Activated naive CD8-positive, alpha-beta T cell treated with anti-CD3 and anti-CD28 coated beads, Interleukin-2, amount 50 U/mL, for 16 hours (primary cell): ENCODE measurements around the gene KRTAP5-2.
"Not testable (repeated sequence)": the region's sequence is repeated elsewhere in the genome, so short reads cannot be mapped to it uniquely, and the experiment has no call there.

Experiments used
- DNase-seq: peaks from one replicate; pipeline ENCODE4 v3.0.0-alpha.2; 2020; ENCODE audit warnings: low read depth, low spot score

The KRTAP5-2 gene

GRCh38 chr11:1589996-1590395, 8.1 kb downstream of the KRTAP5-2 start:
- DNase-seq: no peak

DNA sequence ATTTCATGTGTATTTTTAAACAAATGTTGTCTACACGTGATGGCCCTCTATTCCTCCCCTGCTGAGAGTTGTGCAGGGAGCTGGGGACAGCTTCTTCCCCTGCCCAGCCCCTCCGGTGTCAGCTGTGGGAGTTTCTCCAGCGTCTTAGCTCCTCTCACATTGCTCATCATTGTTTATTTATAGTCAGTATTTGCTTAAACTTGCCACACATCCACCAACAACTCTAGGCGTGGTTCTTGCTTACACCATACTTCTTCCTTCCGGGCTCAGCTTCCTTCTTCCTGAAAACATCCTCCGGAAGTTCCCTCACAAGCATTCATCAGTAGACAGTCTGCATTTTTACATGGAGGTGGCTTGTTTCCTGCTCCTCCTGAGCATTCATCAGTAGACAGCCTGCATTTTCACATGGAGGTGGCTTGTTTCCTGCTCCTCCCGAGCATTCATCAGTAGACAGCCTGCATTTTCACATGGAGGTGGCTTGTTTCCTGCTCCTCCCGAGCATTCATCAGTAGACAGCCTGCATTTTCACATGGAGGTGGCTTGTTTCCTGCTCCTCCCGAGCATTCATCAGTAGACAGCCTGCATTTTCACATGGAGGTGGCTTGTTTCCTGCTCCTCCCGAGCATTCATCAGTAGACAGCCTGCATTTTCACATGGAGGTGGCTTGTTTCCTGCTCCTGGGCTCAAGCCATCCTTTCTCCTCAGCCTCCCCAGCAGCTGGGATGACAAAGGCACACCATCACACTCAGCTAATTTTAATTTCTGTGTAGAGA, 8.7 kb downstream of the KRTAP5-2 start:
- DNase-seq: not testable (repeated sequence)

DNA sequence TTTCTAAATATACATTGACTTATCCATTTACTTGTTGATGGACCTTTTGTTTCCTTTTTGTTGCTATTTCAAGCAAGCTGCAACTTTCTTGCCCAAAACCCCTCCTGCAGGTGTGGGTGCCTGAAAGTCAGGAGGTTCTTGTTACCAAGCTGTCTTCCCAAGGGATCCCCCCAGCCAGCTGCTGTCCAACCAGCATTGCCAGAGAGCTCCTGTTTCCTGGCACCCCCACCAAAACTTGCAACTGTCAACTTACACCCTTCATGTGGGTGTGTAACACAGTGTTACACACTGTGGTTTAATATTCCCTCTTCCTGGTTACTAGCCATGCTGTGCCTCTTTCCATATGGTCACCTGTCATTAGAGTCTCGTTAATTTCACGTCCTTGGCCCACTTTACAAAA, 11.4 kb downstream of the KRTAP5-2 start:
- no peak for DNase-seq

- not testable (repeated sequence) for DNase-seq
These were observed 13.3 kb downstream of the KRTAP5-2 start, which contains the start of gene KRTAP5-1 for GRCh38 chr11:1584661-1585370. Gene KRTAP5-1, minus strand, starts transcription at chr11:1585283. Its CDS starts 34 bp downstream, at chr11:1585249.

DNA sequence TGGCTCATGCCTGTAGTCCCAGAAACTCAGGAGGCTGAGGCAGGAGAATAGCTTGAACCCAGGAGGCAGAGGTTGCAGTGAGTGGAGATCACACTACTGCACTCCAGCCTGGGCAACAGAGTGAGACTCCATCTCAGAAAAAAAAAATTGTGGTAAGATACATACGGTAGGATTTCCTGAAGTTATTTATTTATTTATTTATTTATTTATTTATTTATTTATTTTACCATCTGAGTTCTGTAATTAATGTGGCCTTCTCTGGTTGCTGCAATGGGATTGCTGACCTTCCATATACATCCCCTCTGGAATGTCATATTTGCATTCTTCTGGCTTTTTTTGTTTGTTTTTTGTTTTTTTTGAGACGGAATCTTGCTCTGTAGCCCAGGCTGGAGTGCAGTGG, 15.2 kb downstream of the KRTAP5-2 start:
- DNase-seq: not testable (repeated sequence)

DNA sequence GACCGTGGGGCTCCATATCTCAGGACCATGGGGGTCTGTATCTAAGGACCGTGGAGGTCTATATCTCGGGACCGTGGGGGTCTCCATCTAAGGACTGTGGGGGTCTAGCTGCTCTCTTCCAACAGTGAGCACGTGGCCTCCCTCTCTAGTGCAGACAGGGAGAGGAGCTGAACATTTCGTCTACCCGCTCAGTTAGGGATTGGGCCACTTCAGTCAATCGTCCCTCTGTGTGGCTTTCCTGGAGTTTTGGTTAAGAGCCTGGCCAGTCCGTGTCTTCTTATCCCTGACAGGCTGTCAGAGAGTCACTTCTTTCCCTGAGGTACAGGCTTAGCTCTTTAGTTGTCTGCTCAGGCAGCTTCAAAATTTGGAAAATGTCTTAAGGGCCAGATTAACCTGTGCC, 16.1 kb downstream of the KRTAP5-2 start:
- no peak for DNase-seq

GRCh38 chr11:1576825-1577224, 21.3 kb downstream of the KRTAP5-2 start:
- no peak for DNase-seq

- not testable (repeated sequence) for DNase-seq
These were observed 22.3 kb downstream of the KRTAP5-2 start for GRCh38 chr11:1575756-1576155.

DNA sequence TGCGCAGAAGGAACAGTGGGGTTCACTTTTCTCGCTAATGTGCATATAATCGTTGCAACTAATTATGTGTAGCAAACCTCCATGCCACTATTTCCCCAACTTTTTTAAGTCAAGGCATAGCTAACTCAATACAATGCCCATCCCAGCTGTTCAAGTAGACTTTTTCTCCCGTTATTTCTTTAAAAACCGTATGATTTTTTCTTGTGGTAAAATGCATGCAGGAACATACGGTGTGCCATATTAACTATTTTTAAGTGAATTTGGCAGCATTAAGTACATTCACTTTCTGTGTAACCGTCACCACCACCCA, 23.2 kb downstream of the KRTAP5-2 start:
- DNase-seq: no peak

- no peak for DNase-seq
These were observed 23.7 kb downstream of the KRTAP5-2 start for GRCh38 chr11:1574238-1574932.

DNA sequence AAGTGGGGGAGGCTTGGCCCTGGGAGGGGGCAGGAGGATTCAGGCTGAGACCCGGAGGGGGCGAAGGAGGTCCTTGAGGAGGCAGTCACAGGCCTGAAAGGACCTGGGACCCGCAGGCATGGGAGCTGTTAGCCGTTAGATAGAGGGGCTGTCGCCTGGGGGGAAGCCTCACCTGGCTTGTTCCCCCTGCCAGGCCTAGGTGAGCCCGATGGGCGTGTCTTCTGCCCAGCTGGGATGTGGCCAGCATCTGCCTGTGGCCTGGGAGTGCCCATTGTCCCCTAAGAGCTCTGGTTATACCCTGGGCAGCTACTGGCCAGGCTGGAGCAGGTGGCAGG, 24.2 kb downstream of the KRTAP5-2 start:
- DNase-seq: no peak

DNA sequence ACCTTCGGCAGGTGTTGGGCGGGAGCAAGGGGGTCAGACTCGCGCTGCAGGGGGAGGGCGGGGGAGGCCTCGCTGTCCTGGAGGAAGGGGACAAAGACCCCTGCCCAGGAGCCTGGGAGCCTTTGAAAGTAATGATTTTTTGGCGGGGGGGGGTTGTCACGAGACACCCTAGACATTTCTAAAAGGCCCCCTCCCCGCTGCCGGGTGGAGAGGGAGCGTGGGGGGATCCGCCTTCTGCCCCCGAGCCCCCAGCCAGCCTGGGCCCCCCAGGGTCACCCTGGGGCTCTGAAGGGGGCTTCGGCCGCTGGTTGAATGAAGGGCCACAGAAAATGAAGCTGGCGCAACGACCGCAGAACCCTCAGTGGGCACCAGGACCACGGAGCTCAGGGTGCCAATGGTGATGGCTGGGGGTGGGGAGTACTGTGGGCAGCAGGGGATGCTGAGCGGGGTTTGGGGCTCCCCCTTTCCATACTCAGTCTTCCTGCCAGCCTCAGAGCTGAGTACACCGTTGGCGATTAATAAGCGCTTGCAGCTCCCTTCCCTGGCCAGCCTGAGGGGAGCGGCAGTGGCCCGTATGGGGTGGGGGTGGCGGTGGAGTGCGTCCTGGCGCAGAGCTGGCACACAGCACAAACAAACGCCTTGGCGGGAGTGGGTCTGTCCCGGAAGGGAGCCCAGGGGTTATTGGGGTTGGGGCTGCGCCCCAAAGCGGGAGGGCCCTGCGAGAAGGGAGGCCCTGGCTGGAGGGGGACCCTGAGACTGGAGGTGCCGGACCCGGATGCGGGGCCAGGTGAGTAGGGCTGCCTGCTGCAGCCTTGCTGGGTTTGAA, 24.8 kb downstream of the KRTAP5-2 start:
- no peak for DNase-seq

- peak; percentile 83 for DNase-seq
These were observed 25.7 kb downstream of the KRTAP5-2 start, which contains the start of gene DUSP8 for GRCh38 chr11:1572197-1573076. Gene DUSP8, minus strand, starts transcription at chr11:1572271. Its CDS starts 6,445 bp downstream, at chr11:1565826.

DNA sequence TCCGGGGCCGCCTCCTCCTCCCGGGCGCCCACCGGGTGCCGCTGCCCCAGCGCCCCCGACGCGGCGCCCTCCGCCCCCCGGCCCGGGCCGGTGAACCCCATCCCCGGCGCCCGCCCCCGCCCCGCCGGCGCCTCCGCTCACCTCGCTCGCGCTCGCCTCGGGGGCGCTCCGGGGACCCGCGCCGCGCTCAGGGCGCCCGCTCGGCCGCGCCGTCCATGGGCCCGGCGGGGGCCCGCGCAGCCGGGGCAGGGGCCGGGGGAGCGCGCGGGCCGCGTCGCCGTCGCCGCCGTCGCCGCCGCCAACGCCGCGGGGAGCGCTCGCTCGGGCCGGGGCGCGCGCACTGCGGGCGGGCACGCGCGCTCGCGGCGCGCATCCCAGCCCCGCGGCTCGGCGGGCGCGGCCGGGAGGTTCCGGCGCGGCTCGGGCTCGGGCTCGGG, 26.3 kb downstream of the KRTAP5-2 start:
- no peak for DNase-seq

- DNase-seq: no peak
These were observed 27.0 kb downstream of the KRTAP5-2 start for GRCh38 chr11:1570896-1571759.

DNA sequence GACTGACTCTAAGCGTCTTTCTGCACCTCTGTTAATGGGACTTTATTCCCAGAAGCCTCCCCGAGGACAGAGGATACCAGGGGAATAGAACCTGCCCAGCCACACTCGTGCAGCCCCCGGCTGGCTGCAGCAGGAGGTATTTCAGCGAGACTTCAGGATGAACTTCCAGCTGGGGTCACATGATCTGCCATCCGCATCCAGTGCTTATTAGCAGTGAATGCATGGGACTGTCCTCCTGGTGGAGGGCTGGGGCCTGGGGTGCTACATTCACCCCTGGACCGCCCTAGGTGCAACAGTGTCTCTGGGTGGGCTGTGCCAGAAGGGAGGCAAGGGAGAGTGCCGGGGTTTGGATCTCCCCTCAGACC, 27.6 kb downstream of the KRTAP5-2 start:
- no peak for DNase-seq

GRCh38 chr11:1570001-1570453, 28.1 kb downstream of the KRTAP5-2 start:
- DNase-seq: no peak

- DNase-seq: no peak
These were observed 28.8 kb downstream of the KRTAP5-2 start for GRCh38 chr11:1569251-1569780.

GRCh38 chr11:1568441-1568911, 29.6 kb downstream of the KRTAP5-2 start:
- DNase-seq: no peak
